ENCODE data around the gene SPINT1. TPM values are rescaled to one million over a fixed set of nuclear protein-coding genes. Genes with fewer than 3 reads are reported as not detected.
A peak's percentile ranks its signal among the peaks of the same experiment; 100 is the strongest.

Gene SPINT1
- total and polyA plus RNA-seq, 2 of the 13 experiments (the other 11 are each of a cell fraction or from before 2014, with no cell fraction given): 0.49 to 2.5 TPM

DNA sequence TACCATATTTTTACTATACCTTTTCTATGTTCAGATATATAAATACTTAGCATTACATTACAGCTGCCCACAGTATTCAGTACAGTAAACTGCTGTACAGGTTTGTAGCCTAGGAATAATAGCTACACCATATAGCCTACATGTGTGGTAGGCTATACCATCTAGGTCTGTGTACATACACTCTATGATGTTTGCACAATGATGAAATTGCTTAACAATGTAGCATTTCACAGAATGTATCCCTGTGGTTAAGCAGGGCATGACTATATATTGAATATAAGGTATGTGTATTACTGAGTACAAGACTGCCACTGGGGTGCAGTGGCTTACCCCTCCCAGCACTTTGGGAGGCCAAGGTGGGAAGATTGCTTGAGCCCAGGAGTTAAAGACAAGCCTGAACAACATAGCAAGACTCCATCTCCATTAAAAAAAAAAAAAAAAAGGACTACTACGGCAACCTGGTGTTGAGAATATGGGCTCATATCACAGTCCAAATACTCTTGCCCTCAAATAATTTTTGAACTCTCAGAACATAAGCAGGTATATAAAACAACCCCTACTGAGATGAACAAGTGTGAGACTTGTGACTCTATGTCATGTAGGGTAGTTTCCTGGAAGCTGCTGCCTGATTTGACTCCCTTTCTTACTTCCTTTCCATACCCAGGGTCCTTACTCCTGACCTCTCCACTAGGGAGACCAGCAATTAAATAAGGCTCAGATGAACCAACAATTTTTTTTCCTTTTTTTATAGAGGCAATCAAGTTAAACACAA is 20.1 kb upstream of the SPINT1 start (continued):
- TF ChIP-seq FOXA1 (IDR thresholded peaks at IDR 0.05) (0 out of 2 replicates have a peak, but pooled peaks have one; percentile 59), FOXA1 (CRISPR knock-in tag; IDR thresholded peaks at IDR 0.05) (peak; percentile 98), ARID2 (CRISPR knock-in tag; IDR thresholded peaks at IDR 0.05; ENCODE audit: borderline replicate concordance) (peak; percentile 42; the same call in 1 of the 2 replicates), ZFP36L1 (CRISPR knock-in tag; IDR thresholded peaks at IDR 0.05) (no peak), BCL6 (CRISPR knock-in tag; IDR thresholded peaks at IDR 0.05) (peak; percentile 71), ZNF143 (CRISPR knock-in tag; IDR thresholded peaks at IDR 0.05) (no peak), FOXK1 (CRISPR knock-in tag; IDR thresholded peaks at IDR 0.05; ENCODE audit: borderline replicate concordance, low read depth) (peak; percentile 27; the same call in 1 of the 2 replicates), GFI1 (CRISPR knock-in tag; IDR thresholded peaks at IDR 0.05; ENCODE audit: borderline replicate concordance) (no peak), ZNF331 (CRISPR knock-in tag; IDR thresholded peaks at IDR 0.05) (0 out of 2 replicates have a peak, but pooled peaks have one; percentile 41), ATF3 (CRISPR knock-in tag; IDR thresholded peaks at IDR 0.05) (peak; percentile 57; the same call in 1 of the 2 replicates), NFAT5 (CRISPR knock-in tag; IDR thresholded peaks at IDR 0.05) (no peak), MZF1 (CRISPR knock-in tag; IDR thresholded peaks at IDR 0.05; ENCODE audit: borderline replicate concordance) (no peak), ZNF614 (CRISPR knock-in tag; IDR thresholded peaks at IDR 0.05; ENCODE audit: borderline replicate concordance) (0 out of 2 replicates have a peak, but pooled peaks have one; percentile 33), TEAD3 (CRISPR knock-in tag; optimal IDR thresholded peaks at IDR 0.05; ENCODE audit: borderline replicate concordance) (peak; percentile 52), MLX (CRISPR knock-in tag; IDR thresholded peaks at IDR 0.05) (no peak), ATF7 (IDR thresholded peaks at IDR 0.05) (peak; percentile 24; the same call in 1 of the 2 replicates), ATF7 (CRISPR knock-in tag; IDR thresholded peaks at IDR 0.05) (no peak)
- TF ChIP-seq, protein P1, sequence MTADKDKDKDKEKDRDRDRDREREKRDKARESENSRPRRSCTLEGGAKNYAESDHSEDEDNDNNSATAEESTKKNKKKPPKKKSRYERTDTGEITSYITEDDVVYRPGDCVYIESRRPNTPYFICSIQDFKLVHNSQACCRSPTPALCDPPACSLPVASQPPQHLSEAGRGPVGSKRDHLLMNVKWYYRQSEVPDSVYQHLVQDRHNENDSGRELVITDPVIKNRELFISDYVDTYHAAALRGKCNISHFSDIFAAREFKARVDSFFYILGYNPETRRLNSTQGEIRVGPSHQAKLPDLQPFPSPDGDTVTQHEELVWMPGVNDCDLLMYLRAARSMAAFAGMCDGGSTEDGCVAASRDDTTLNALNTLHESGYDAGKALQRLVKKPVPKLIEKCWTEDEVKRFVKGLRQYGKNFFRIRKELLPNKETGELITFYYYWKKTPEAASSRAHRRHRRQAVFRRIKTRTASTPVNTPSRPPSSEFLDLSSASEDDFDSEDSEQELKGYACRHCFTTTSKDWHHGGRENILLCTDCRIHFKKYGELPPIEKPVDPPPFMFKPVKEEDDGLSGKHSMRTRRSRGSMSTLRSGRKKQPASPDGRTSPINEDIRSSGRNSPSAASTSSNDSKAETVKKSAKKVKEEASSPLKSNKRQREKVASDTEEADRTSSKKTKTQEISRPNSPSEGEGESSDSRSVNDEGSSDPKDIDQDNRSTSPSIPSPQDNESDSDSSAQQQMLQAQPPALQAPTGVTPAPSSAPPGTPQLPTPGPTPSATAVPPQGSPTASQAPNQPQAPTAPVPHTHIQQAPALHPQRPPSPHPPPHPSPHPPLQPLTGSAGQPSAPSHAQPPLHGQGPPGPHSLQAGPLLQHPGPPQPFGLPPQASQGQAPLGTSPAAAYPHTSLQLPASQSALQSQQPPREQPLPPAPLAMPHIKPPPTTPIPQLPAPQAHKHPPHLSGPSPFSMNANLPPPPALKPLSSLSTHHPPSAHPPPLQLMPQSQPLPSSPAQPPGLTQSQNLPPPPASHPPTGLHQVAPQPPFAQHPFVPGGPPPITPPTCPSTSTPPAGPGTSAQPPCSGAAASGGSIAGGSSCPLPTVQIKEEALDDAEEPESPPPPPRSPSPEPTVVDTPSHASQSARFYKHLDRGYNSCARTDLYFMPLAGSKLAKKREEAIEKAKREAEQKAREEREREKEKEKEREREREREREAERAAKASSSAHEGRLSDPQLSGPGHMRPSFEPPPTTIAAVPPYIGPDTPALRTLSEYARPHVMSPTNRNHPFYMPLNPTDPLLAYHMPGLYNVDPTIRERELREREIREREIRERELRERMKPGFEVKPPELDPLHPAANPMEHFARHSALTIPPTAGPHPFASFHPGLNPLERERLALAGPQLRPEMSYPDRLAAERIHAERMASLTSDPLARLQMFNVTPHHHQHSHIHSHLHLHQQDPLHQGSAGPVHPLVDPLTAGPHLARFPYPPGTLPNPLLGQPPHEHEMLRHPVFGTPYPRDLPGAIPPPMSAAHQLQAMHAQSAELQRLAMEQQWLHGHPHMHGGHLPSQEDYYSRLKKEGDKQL (CRISPR knock-in tag; IDR thresholded peaks at IDR 0.05; ENCODE audit: low read depth): peak; percentile 81; the same call in 1 of the 2 replicates
